Astrocyte (in vitro differentiated cells and primary cell): ENCODE measurements around the gene RASD1.

Experiments used
- EZH2 ChIP-seq: IDR thresholded peaks from 2 replicates; pipeline ENCODE4 v1.6.1; 2012; ENCODE audit warnings: mild to moderate bottlenecking, low read length, inconsistent platforms; ENCODE audit not compliant: insufficient read depth
- TF ChIP-seq, protein P1 (sequence below): IDR thresholded peaks from 2 replicates; pipeline ENCODE4 v1.5.1; 2011; ENCODE audit warnings: low read depth, mild to moderate bottlenecking, inconsistent platforms, low read length, moderate library complexity; ENCODE audit not compliant: insufficient read depth

DNA sequence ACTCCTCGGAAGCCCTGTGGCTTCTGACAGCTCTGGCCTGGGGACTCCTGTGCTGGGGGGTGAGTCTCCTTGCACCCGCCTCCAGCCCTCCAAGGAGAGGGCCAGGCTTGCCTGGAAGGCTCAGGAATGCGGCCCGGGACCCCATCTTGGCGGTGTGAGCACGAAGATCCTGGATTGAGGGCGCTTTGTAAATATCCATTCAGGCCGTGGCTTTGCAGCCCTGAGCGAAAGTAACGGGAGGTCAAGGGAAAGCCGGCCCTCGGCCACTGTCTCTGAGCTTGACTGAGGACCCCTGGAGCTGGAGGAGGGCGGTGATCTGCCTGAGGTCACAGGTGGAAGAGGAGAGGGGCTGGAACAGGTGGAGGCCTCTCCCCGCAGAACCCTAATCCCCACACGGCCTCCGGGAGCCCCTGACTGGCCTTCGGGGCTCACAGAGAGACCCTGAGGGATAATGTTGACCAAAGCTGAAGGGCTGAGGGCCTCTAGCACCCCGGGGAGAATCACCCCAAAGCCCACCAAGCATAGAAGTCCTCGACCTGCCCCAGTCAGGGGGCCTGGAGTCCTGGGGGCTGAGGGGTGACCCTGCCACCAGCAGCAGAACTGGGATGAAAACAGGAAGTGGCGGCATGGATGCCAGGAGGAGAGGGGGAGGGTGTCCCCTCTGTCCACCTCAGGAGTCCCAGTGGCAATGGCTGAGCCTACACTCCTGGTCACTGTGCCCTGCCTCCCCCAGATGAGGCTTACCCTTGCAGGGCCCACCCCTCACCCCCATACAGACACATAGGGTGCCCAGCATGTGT lies 8.3 kb upstream of the RASD1 start:
- TF ChIP-seq EZH2 = no peak
- TF ChIP-seq, protein P1, sequence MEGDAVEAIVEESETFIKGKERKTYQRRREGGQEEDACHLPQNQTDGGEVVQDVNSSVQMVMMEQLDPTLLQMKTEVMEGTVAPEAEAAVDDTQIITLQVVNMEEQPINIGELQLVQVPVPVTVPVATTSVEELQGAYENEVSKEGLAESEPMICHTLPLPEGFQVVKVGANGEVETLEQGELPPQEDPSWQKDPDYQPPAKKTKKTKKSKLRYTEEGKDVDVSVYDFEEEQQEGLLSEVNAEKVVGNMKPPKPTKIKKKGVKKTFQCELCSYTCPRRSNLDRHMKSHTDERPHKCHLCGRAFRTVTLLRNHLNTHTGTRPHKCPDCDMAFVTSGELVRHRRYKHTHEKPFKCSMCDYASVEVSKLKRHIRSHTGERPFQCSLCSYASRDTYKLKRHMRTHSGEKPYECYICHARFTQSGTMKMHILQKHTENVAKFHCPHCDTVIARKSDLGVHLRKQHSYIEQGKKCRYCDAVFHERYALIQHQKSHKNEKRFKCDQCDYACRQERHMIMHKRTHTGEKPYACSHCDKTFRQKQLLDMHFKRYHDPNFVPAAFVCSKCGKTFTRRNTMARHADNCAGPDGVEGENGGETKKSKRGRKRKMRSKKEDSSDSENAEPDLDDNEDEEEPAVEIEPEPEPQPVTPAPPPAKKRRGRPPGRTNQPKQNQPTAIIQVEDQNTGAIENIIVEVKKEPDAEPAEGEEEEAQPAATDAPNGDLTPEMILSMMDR = no peak
